Mammary epithelial cell (primary cell): ENCODE measurements around the gene ZKSCAN8.

ENCODE experiments used
- EZH2 ChIP-seq: IDR thresholded peaks from 2 replicates; pipeline ENCODE4 v1.6.1; 2012; ENCODE audit warnings: low read length, inconsistent platforms, borderline replicate concordance
- TF ChIP-seq, protein P1 (sequence below), 2 donors: IDR thresholded peaks in 1 of 2; conservative IDR thresholded peaks in 1 of 2; 2 replicates each; pipeline ENCODE4 v1.5.1; 2011 to 2012; ENCODE audit warnings: inconsistent platforms in 2 of 2, low read length in 2 of 2, mild to moderate bottlenecking in 2 of 2, control low read depth in 1 of 2, low read depth in 1 of 2; ENCODE audit not compliant: insufficient read depth in 1 of 2; ENCODE audit errors: extremely low read depth in 1 of 2

DNA sequence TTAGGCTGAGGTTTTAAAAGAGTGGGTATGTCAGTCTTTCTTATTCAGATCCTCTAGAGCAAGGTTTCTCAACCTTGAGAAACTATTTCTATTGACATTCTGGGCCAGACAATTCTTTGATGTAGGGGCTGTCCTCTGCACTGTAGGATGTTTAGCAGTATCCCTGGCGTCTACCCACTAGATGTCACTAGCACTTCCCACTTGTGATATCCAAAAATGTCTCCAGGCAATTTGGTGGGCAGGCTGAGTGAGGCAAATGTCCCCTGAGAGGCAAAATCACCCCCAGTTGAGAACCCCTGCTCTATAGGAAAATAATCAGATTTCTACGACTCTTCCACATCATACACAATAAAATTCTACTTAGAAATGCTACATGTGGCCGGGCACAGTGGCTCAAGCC, 7.7 kb upstream of the ZKSCAN8 start:
- TF ChIP-seq, protein P1, sequence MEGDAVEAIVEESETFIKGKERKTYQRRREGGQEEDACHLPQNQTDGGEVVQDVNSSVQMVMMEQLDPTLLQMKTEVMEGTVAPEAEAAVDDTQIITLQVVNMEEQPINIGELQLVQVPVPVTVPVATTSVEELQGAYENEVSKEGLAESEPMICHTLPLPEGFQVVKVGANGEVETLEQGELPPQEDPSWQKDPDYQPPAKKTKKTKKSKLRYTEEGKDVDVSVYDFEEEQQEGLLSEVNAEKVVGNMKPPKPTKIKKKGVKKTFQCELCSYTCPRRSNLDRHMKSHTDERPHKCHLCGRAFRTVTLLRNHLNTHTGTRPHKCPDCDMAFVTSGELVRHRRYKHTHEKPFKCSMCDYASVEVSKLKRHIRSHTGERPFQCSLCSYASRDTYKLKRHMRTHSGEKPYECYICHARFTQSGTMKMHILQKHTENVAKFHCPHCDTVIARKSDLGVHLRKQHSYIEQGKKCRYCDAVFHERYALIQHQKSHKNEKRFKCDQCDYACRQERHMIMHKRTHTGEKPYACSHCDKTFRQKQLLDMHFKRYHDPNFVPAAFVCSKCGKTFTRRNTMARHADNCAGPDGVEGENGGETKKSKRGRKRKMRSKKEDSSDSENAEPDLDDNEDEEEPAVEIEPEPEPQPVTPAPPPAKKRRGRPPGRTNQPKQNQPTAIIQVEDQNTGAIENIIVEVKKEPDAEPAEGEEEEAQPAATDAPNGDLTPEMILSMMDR (conservative IDR thresholded peaks at IDR 0.05 in 1 of 2, IDR thresholded peaks at IDR 0.05 in 1 of 2; ENCODE audit: extremely low read depth in 1 of 2, insufficient read depth in 1 of 2, low read depth in 1 of 2, low read length in 2 of 2) = peak; percentile 36 to 46
- no peak for TF ChIP-seq EZH2
